MM.1S (cell line): ENCODE data around the gene ZNF277.

Experiments
- DNase-seq: peaks from one replicate; pipeline ENCODE4 v3.0.0-alpha.2; 2015
- H2AFZ ChIP-seq: fragments of 300-600 bp; sonication (generic); 2 replicates; pipeline ENCODE4 v1.6.0; 2016; ENCODE audit warnings: antibody characterized with exemption, low read length
- H3F3A ChIP-seq: fragments of 300-600 bp; sonication (generic); 2 replicates; pipeline ENCODE4 v1.6.1; 2016; ENCODE audit warnings: mild to moderate bottlenecking, antibody characterized with exemption, low read length, moderate library complexity, mixed read lengths; ENCODE audit not compliant: insufficient read depth
- H3K27ac ChIP-seq: fragments of 300-600 bp; sonication (generic); 2 replicates; pipeline ENCODE4 v1.5.1; 2016; ENCODE audit warnings: mild to moderate bottlenecking, low read length
- H3K27me3 ChIP-seq: fragments of 300-600 bp; sonication (generic); replicated peaks from 2 replicates; pipeline ENCODE4 v1.6.0; 2016; ENCODE audit warnings: low read length; ENCODE audit not compliant: insufficient read depth
- H3K36me3 ChIP-seq: fragments of 300-600 bp; sonication (generic); replicated peaks from 2 replicates; pipeline ENCODE4 v1.6.1; 2016; ENCODE audit warnings: mild to moderate bottlenecking, low read length, mixed read lengths; ENCODE audit not compliant: insufficient read depth
- H3K4me1 ChIP-seq: fragments of 300-600 bp; sonication (generic); 2 replicates; pipeline ENCODE4 v1.6.1; 2016; ENCODE audit warnings: low read length, mixed read lengths
- H3K4me2 ChIP-seq: fragments of 300-600 bp; sonication (generic); 2 replicates; pipeline ENCODE4 v1.6.0; 2016; ENCODE audit warnings: low read depth, low read length
- H3K4me3 ChIP-seq: fragments of 300-600 bp; sonication (generic); 2 replicates; pipeline ENCODE4 v1.5.1; 2016; ENCODE audit warnings: low read length, mixed read lengths
- H3K79me2 ChIP-seq: fragments of 300-600 bp; sonication (generic); 2 replicates; pipeline ENCODE4 v1.6.1; 2016; ENCODE audit warnings: mixed run types, low read length, mixed read lengths
- H3K9ac ChIP-seq: fragments of 300-600 bp; sonication (generic); 2 replicates; pipeline ENCODE4 v1.6.1; 2016; ENCODE audit warnings: low read length, mixed read lengths
- H3K9me2 ChIP-seq: fragments of 300-600 bp; sonication (generic); replicated peaks from 2 replicates; pipeline ENCODE4 v1.6.1; 2016; ENCODE audit warnings: mild to moderate bottlenecking, low read length, mixed read lengths; ENCODE audit not compliant: insufficient read depth
- H3K9me3 ChIP-seq: fragments of 300-600 bp; sonication (generic); replicated peaks from 2 replicates; pipeline ENCODE4 v1.6.1; 2016; ENCODE audit warnings: mild to moderate bottlenecking, low read length, mixed read lengths; ENCODE audit not compliant: insufficient read depth
- H4K20me1 ChIP-seq: fragments of 300-600 bp; sonication (generic); 2 replicates; pipeline ENCODE4 v1.6.1; 2016; ENCODE audit warnings: mild to moderate bottlenecking, low read length, moderate library complexity, mixed read lengths; ENCODE audit not compliant: insufficient read depth
- CTCF ChIP-seq: fragments of 300-600 bp; sonication (generic); IDR thresholded peaks from 2 replicates; pipeline ENCODE4 v1.5.1; 2016; ENCODE audit warnings: antibody characterized with exemption, low read length, mixed read lengths
- EZH2 ChIP-seq: fragments of 300-600 bp; sonication (generic); optimal IDR thresholded peaks from 2 replicates; pipeline ENCODE3; 2017; ENCODE audit warnings: low read depth, mild to moderate bottlenecking, antibody characterized with exemption, low read length, mixed read lengths
- EZH2phosphoT487 ChIP-seq: fragments of 300-600 bp; sonication (generic); IDR thresholded peaks from 2 replicates; pipeline ENCODE4 v1.6.1; 2018; ENCODE audit warnings: antibody characterized with exemption, low read length

Gene ZNF277

GRCh38 chr7:112350585-112350984 is 144.1 kb downstream of the ZNF277 start:
- Histone ChIP-seq H3K4me2 (no peak overlapping the region), H3K27me3 (no peaks in the 10 kb centered on the region), H3F3A (no peaks in the 10 kb centered on the region), H3K4me3 (no peak overlapping the region), H3K9me3 (no peaks in the 10 kb centered on the region), H3K27ac (no peak overlapping the region), H2AFZ (no peak overlapping the region), H3K9ac (no peak overlapping the region), H3K79me2 (no peaks in the 10 kb centered on the region), H3K4me1 (no peaks in the 10 kb centered on the region), H3K36me3 (no peaks in the 10 kb centered on the region), H4K20me1 (no peaks in the 10 kb centered on the region), H3K9me2 (no peaks in the 10 kb centered on the region)
- no peak for TF ChIP-seq EZH2
- no peak for DNase-seq

GRCh38 chr7:112356596-112356995 is 150.1 kb downstream of the ZNF277 start:
- TF ChIP-seq EZH2 (no peak), CTCF (no peak), EZH2phosphoT487 (no peak)
- H2AFZ ChIP-seq, result no peak overlapping the region
- H3K27me3 ChIP-seq, result no peaks in the 10 kb centered on the region
- H3K9me3 ChIP-seq, result no peaks in the 10 kb centered on the region
- no peak overlapping the region for H3K4me3 ChIP-seq
- H3K4me1 ChIP-seq, result no peaks in the 10 kb centered on the region
- no peaks in the 10 kb centered on the region for H3K79me2 ChIP-seq
- H3K9me2 ChIP-seq, result no peaks in the 10 kb centered on the region
- no peaks in the 10 kb centered on the region for H4K20me1 ChIP-seq
- no peak for DNase-seq
- no peak overlapping the region for H3K27ac ChIP-seq
- H3K9ac ChIP-seq, result no peak overlapping the region
- H3K4me2 ChIP-seq, result no peak overlapping the region
- no peaks in the 10 kb centered on the region for H3F3A ChIP-seq
- no peaks in the 10 kb centered on the region for H3K36me3 ChIP-seq

GRCh38 chr7:112357136-112357535 is 150.6 kb downstream of the ZNF277 start:
- H3K4me1 ChIP-seq, result no peaks in the 10 kb centered on the region
- DNase-seq, result no peak

More at GRCh38 chr7:112357136-112357535, 150.6 kb downstream of the ZNF277 start:
- no peak overlapping the region for H3K4me2 ChIP-seq
- H3K27ac ChIP-seq, result no peak overlapping the region
- H3K9me2 ChIP-seq, result no peaks in the 10 kb centered on the region
- no peaks in the 10 kb centered on the region for H3K9me3 ChIP-seq
- no peak overlapping the region for H3K4me3 ChIP-seq
- H3K36me3 ChIP-seq, result no peaks in the 10 kb centered on the region
- no peak for TF ChIP-seq EZH2
- no peak for TF ChIP-seq EZH2phosphoT487
- no peak for TF ChIP-seq CTCF
- no peak overlapping the region for H2AFZ ChIP-seq
- no peaks in the 10 kb centered on the region for H3K27me3 ChIP-seq
- no peaks in the 10 kb centered on the region for H3K79me2 ChIP-seq
- no peaks in the 10 kb centered on the region for H3F3A ChIP-seq
- no peak overlapping the region for H3K9ac ChIP-seq
- no peaks in the 10 kb centered on the region for H4K20me1 ChIP-seq
